ENCODE data around the gene REEP6.

Gene REEP6

GRCh38 chr19:1465191-1466016 lies 25.6 kb upstream of the REEP6 start:
- no peaks in the 10 kb centered on the region for H3K9me3 Mint-ChIP-seq
- H3K4me3 Mint-ChIP-seq = no peak overlapping the region
- peak; percentile 64 to 69 (median 66) for TF ChIP-seq CTCF (IDR thresholded peaks at IDR 0.05; ENCODE audit: unreplicated experiment in 3 of 3)
- H3K27ac Mint-ChIP-seq = no peak overlapping the region
- H3K4me1 Mint-ChIP-seq = no peaks in the 10 kb centered on the region
- H3K27me3 Mint-ChIP-seq (ENCODE audit: low read depth) = peaks cover 53% of the 10 kb centered on the region
- H3K36me3 Mint-ChIP-seq (ENCODE audit: low read depth) = no peaks in the 10 kb centered on the region

- Mint-ChIP-seq H3K27me3 (ENCODE audit: low read depth) (peaks cover 59% of the 10 kb centered on the region), H3K9me3 (no peaks in the 10 kb centered on the region), H3K27ac (no peak overlapping the region), H3K4me1 (no peaks in the 10 kb centered on the region), H3K4me3 (no peak overlapping the region), H3K36me3 (ENCODE audit: low read depth) (no peaks in the 10 kb centered on the region)
- TF ChIP-seq CTCF (IDR thresholded peaks at IDR 0.05; ENCODE audit: unreplicated experiment in 3 of 3) = no peak
Measured at GRCh38 chr19:1466018-1466460, 24.9 kb upstream of the REEP6 start.

GRCh38 chr19:1466461-1467214 lies 24.3 kb upstream of the REEP6 start:
- no peak overlapping the region for H3K27ac Mint-ChIP-seq
- no peak for TF ChIP-seq CTCF (IDR thresholded peaks at IDR 0.05; ENCODE audit: unreplicated experiment in 3 of 3)
- peaks cover 65% of the 10 kb centered on the region for H3K27me3 Mint-ChIP-seq (ENCODE audit: low read depth)

GRCh38 chr19:1467215-1467489 lies 23.8 kb upstream of the REEP6 start:
- no peak for TF ChIP-seq CTCF (IDR thresholded peaks at IDR 0.05; ENCODE audit: unreplicated experiment in 3 of 3)
- no peaks in the 10 kb centered on the region for H3K36me3 Mint-ChIP-seq (ENCODE audit: low read depth)
- no peak overlapping the region for H3K4me3 Mint-ChIP-seq
- peaks cover 71% of the 10 kb centered on the region for H3K27me3 Mint-ChIP-seq (ENCODE audit: low read depth)
- no peak overlapping the region for H3K27ac Mint-ChIP-seq
- H3K4me1 Mint-ChIP-seq = no peaks in the 10 kb centered on the region
- H3K9me3 Mint-ChIP-seq = no peaks in the 10 kb centered on the region

More at GRCh38 chr19:1466461-1467214, 24.3 kb upstream of the REEP6 start:
- no peak overlapping the region for H3K4me3 Mint-ChIP-seq
- H3K4me1 Mint-ChIP-seq = no peaks in the 10 kb centered on the region
- H3K9me3 Mint-ChIP-seq = no peaks in the 10 kb centered on the region
- H3K36me3 Mint-ChIP-seq (ENCODE audit: low read depth) = no peaks in the 10 kb centered on the region

GRCh38 chr19:1467490-1468273 lies 23.3 kb upstream of the REEP6 start:
- Mint-ChIP-seq H3K27ac (no peak overlapping the region), H3K4me3 (no peak overlapping the region), H3K4me1 (no peaks in the 10 kb centered on the region), H3K27me3 (ENCODE audit: low read depth) (peaks cover 71% of the 10 kb centered on the region), H3K9me3 (no peaks in the 10 kb centered on the region), H3K36me3 (ENCODE audit: low read depth) (no peaks in the 10 kb centered on the region)
- no peak for TF ChIP-seq CTCF (IDR thresholded peaks at IDR 0.05; ENCODE audit: unreplicated experiment in 3 of 3)

Measured in nephron (organoid).